Measurements from ENCODE around the gene MRAP. TPM values are rescaled to one million over a fixed set of nuclear protein-coding genes. Genes with fewer than 3 reads are reported as not detected.
A peak's percentile ranks its signal among the peaks of the same experiment; 100 is the strongest.

The MRAP gene
- total RNA-seq, 2 experiments from 2014 or later: not detected

DNA sequence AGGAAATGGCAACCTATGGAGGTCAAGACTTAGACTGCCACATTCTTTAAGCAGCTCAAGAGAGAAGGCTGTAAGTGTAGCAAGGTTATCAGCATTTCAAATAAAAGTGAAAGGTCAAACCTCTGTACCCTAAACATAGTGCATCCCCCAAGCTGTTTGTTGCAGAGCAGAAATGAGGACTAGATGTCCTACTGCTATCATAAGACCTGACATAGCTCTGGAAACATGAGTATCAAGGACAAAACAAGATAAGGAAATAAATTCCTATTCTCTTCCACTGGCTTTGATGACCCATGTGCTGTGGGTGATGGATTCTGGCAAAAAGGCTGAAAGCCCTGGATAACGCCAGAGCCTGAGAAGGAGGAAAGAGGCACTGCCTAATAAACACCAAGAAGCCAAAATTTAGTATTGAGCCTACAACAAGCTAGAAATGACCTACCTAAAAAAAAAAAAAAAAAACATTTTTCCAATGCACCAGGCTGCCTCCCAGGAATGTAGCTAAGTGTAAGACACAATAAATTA is 58.3 kb downstream of the MRAP start:
- no peaks in the 10 kb centered on the region for H3K4me1 Mint-ChIP-seq (ENCODE audit: low read depth)
- H3K36me3 Mint-ChIP-seq (ENCODE audit: low read depth): peaks cover 73% of the 10 kb centered on the region
- H3K4me3 Mint-ChIP-seq: no peak overlapping the region
- H3K27me3 Mint-ChIP-seq (ENCODE audit: low read depth): no peaks in the 10 kb centered on the region
- H3K27ac Mint-ChIP-seq: no peak overlapping the region
- ATAC-seq: no peak
- no peaks in the 10 kb centered on the region for H3K9me3 Mint-ChIP-seq (ENCODE audit: insufficient read depth)
- DNase-seq: no peak
- POLR2A ChIA-PET: no interaction called here
- CTCF ChIA-PET: interaction anchor here (0.9 kb wide), 1 partner anchor 183 kb away, joined by 3 read pairs; no protein-coding TSS in a partner anchor

DNA sequence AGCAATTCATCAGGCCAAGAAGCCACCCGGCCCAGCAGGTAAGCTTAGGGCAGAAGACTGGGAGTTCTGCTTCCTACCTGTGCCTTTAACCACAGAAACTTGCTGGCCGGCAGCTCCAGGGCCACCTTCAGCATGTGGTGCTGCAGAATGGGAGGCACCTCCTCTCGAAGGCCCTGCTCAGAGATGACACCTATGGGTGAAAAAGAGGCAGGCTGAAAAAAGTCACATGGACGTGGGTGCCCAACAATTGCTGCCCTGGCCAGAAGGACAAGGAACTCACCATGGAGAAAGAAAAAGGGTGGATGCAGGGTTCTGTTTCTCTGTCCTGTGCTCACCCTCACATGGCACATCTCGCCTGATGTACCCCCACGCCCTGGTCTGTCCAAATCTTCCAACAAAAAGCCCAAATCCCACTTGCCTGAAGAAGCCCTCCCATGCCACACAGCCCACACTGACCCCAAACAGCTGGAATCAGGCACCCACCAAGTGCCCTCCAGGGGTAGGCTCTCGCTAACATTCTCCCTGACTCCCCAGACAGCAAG is 61.1 kb downstream of the MRAP start:
- Mint-ChIP-seq H3K27me3 (ENCODE audit: low read depth) (no peaks in the 10 kb centered on the region), H3K4me1 (ENCODE audit: low read depth) (no peaks in the 10 kb centered on the region), H3K9me3 (ENCODE audit: insufficient read depth) (no peaks in the 10 kb centered on the region), H3K27ac (peak overlapping the region; percentile 28), H3K4me3 (no peak overlapping the region), H3K36me3 (ENCODE audit: low read depth) (peaks cover 72% of the 10 kb centered on the region)
- DNase-seq (no peak), ATAC-seq (no peak)
- ChIA-PET POLR2A (no interaction called here), CTCF (interaction anchor here (1.0 to 1.2 kb wide), 2 partner anchors 211 to 241 kb away, joined by 3 to 5 read pairs; no protein-coding TSS in a partner anchor)

DNA sequence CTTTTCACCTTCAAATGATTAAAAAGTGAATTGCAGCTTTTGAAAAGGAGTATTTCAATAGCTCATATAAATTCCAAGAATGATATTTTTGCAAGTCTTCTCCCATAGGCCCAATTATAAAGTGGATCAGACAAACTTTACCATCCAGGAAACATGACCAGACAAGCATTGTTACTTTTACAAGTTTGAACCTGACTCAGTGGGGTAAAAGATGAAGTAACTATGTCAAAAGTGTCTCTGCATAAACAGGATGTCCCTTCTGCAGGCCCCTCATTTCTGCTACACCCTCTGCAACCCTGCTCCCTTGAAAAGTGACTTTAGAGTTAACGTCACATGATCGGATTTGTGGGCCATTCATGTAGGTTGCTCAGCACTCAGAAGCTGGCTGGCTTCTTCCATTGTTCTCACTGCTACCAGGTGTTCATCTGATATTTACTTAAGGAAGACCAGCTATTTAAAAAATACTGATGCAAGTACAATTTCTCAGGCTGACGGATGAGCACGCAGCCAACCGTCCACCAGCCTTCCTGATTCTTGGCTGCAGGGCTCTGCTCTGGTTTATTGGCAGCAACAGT is 61.8 kb downstream of the MRAP start:
- POLR2A ChIA-PET: no interaction called here
- CTCF ChIA-PET: interaction anchor here (1.0 kb wide), 1 partner anchor 241 kb away, joined by 5 read pairs; no protein-coding TSS in a partner anchor
- Mint-ChIP-seq H3K4me1 (ENCODE audit: low read depth) (no peaks in the 10 kb centered on the region), H3K27ac (peak overlapping the region; percentile 3), H3K4me3 (no peak overlapping the region), H3K9me3 (ENCODE audit: insufficient read depth) (no peaks in the 10 kb centered on the region), H3K36me3 (ENCODE audit: low read depth) (peaks cover 75% of the 10 kb centered on the region), H3K27me3 (ENCODE audit: low read depth) (no peaks in the 10 kb centered on the region)
- ATAC-seq: no peak
- DNase-seq: no peak

Other genes with a start within 250 kb of the MRAP start
- gene MIS18A, start 19.8 kb upstream of the MRAP start, total RNA-seq: 10 to 100 TPM; 27.5 to 29.4 TPM
- gene URB1, start 94.2 kb downstream of the MRAP start, total RNA-seq: 10 to 100 TPM; 17.4 to 19.4 TPM
- gene EVA1C, start 113.9 kb downstream of the MRAP start, total RNA-seq: 1 to 10 TPM; 3.0 to 3.5 TPM

Data from activated CD8-positive, alpha-beta T cell treated with anti-CD3 and anti-CD28 coated beads, Interleukin-2, amount 10 ng/mL, durations not matched to agents 7 days and 5 days (primary cell).